ENCODE measurements around the gene AKAP13. TPM values are rescaled to one million over a fixed set of nuclear protein-coding genes. Genes with fewer than 3 reads are reported as not detected.

AKAP13 gene
- total and polyA plus RNA-seq, 2 of the 8 experiments (the other 6 are each of a cell fraction or from before 2014, with no cell fraction given): 14.0 to 46.2 TPM

- no peak overlapping the region for H3K18ac ChIP-seq (ENCODE audit: extremely low read depth, low read length)
- H2BK5ac ChIP-seq (ENCODE audit: low read depth, low read length): no peak overlapping the region
- H2BK15ac ChIP-seq (ENCODE audit: low read length): no peak overlapping the region
- H3K4me3 ChIP-seq (ENCODE audit: extremely low read depth in 1 of 4, insufficient read depth in 2 of 4, low read depth in 3 of 4, low read length in 4 of 4): no peak overlapping the region
- H3K9ac ChIP-seq (replicated peaks in 1 of 4; ENCODE audit: extremely low read depth in 1 of 4, low read depth in 3 of 4, low read length in 3 of 4): no peak overlapping the region
- FAIRE-seq: no peak
- H3K79me2 ChIP-seq (ENCODE audit: control insufficient read depth in 1 of 2, insufficient read depth in 2 of 2, low read length in 2 of 2): peaks cover 10 to 95% of the 10 kb centered on the region in 2 experiments; a peak in 3 of 4 replicates
- ChIA-PET CTCF (ENCODE audit: partially characterized antibody) (interaction anchor here (0.7 to 3.8 kb wide), 8 partner anchors 8 to 108 kb away, joined by 3 to 22 read pairs (median 3); no protein-coding TSS in a partner anchor), POLR2A (ENCODE audit: partially characterized antibody) (interaction anchor here (0.5 to 1.0 kb wide), 2 partner anchors 27 to 242 kb away, joined by 3 to 4 read pairs; no protein-coding TSS in a partner anchor)
- H3K4me2 ChIP-seq (ENCODE audit: insufficient read depth in 1 of 2, low read depth in 2 of 2, low read length in 2 of 2): no peak overlapping the region
- no peak overlapping the region for H4K8ac ChIP-seq (ENCODE audit: extremely low read depth, insufficient read depth, low read length)
- H2AFZ ChIP-seq (ENCODE audit: low read length): no peak overlapping the region
- no peaks in the 10 kb centered on the region for H3K9me3 ChIP-seq (ENCODE audit: insufficient read depth in 2 of 2, low read depth in 1 of 2, low read length in 1 of 2)
- no peak overlapping the region for H3K27ac ChIP-seq (ENCODE audit: low read depth, low read length)
- H3K27me3 ChIP-seq (replicated peaks in 1 of 4; ENCODE audit: control insufficient read depth in 3 of 4, extremely low read depth in 1 of 4, insufficient read depth in 3 of 4, low read length in 3 of 4): no peaks in the 10 kb centered on the region
- H4K91ac ChIP-seq (replicated peaks; ENCODE audit: insufficient read length, low read length): no peak overlapping the region
- no peak overlapping the region for H3K56ac ChIP-seq (replicated peaks; ENCODE audit: insufficient read length, low read depth, low read length)
- no peak overlapping the region for H4K5ac ChIP-seq (ENCODE audit: insufficient read length, low read depth, low read length)
- no peak overlapping the region for H2BK120ac ChIP-seq (replicated peaks; ENCODE audit: low read depth, low read length)
- H2BK20ac ChIP-seq (ENCODE audit: low read length): no peak overlapping the region
- H2BK12ac ChIP-seq (ENCODE audit: low read depth, low read length): no peak overlapping the region; the same call in 1 of the 2 replicates
- no peak overlapping the region for H3K4ac ChIP-seq (replicated peaks; ENCODE audit: insufficient read length, low read depth, low read length)
- 82% methylated on average over 4 of the region's 4 CpGs; no CpG with 5 or more reads in 1 of the 2 experiments for WGBS, 2 experiments (ENCODE audit: extremely low coverage in 1 of 2, insufficient coverage in 1 of 2, insufficient read length in 1 of 2, insufficient replicate concordance in 2 of 2, low coverage in 1 of 2, low lambda C conversion rate in 2 of 2, missing lambda C conversion rate in 1 of 2)
- TF ChIP-seq CTCF (IDR thresholded peaks at IDR 0.05; ENCODE audit: control extremely low read depth in 1 of 3, insufficient read depth in 1 of 3, low read depth in 1 of 3, low read length in 3 of 3): no peak
- no peak for TF ChIP-seq GTF2F1 (IDR thresholded peaks at IDR 0.05; ENCODE audit: borderline replicate concordance, low read depth, low read length)
- no peak for TF ChIP-seq KDM4A (IDR thresholded peaks at IDR 0.05; ENCODE audit: low read depth, low read length, severe bottlenecking)
- TF ChIP-seq YY1 (IDR thresholded peaks at IDR 0.05; ENCODE audit: low read depth, low read length): no peak
- H2AK5ac ChIP-seq (ENCODE audit: low read depth, low read length): no peak overlapping the region
- no peaks in the 10 kb centered on the region for H3K36me3 ChIP-seq (ENCODE audit: control insufficient read depth in 2 of 4, insufficient read depth in 4 of 4, low read length in 3 of 4)
- no peak overlapping the region for H3K23ac ChIP-seq (ENCODE audit: insufficient read length)
- peaks cover 8 to 11% of the 10 kb centered on the region in 2 experiments for H4K20me1 ChIP-seq (replicated peaks in 1 of 2; ENCODE audit: control insufficient read depth in 1 of 2, insufficient read depth in 2 of 2, low read length in 2 of 2)
- DNase-seq (ENCODE audit: low read depth in 1 of 2, low spot score in 2 of 2): no peak
- H3K79me1 ChIP-seq (ENCODE audit: low read depth, low read length): peaks cover 3% of the 10 kb centered on the region
- no peak overlapping the region for H3K14ac ChIP-seq (ENCODE audit: insufficient read length)
- peaks cover 0 to 7% (median 2%) of the 10 kb centered on the region in 4 experiments; a peak in 5 of 7 replicates for H3K4me1 ChIP-seq (replicated peaks in 1 of 4; ENCODE audit: control insufficient read depth in 3 of 4, insufficient read depth in 4 of 4, low read length in 3 of 4)
- H3K23me2 ChIP-seq (ENCODE audit: low read depth, low read length): no peaks in the 10 kb centered on the region
Measured at GRCh38 chr15:85404176-85404917, 23.9 kb downstream of the AKAP13 start.

Data from H1 (cell line).